ENCODE measurements around the gene PPP1R3D. TPM values are rescaled to one million over a fixed set of nuclear protein-coding genes. Genes with fewer than 3 reads are reported as not detected.

PPP1R3D gene
- total and polyA plus RNA-seq, 9 of the 15 experiments (the other 6 are each of a cell fraction or from before 2014, with no cell fraction given): 0.35 to 3.3 (median 1.8) TPM

DNA sequence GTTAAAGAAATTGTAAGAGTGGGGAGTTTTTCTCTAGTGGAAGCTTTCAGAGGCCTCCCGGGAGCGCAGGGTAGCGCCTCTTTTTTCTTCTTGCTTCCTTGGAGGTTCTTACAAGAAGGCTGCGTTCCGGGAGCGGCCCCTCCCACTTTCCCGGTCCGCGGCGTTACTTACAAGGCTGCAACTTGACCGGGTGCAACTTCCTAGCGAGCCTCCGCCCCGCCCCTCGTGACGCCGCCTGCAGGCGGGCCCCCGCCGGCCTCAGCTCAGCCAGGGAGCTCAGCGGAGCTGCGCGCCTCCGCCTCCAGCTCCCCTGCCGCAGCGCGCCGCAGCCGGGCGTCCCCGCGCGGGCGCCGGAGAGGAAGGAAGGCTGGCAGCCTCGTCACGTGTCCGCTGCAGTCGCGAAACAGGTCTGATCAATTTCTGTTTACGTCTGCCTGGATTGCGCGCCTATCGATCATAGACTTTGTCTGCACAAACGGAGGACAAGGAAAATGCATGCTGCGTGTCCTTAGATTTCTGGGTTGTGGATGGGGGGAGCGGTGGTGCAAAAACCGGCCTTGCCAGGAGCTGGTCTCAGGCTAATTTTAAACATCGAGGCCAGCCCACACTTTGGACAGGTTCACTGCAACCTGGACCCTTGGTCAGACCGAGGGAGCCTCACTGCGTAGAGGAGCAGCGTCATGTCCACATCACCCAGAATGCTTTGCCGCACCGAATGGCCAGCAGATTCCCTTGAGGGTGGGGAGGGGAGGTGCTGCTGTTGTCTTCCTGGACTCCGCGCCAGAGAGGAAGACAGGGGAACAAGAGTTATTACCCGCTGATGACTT lies at the start of gene PPP1R3D, which contains the start of gene FAM217B (continued):
- TF ChIP-seq, protein P1, sequence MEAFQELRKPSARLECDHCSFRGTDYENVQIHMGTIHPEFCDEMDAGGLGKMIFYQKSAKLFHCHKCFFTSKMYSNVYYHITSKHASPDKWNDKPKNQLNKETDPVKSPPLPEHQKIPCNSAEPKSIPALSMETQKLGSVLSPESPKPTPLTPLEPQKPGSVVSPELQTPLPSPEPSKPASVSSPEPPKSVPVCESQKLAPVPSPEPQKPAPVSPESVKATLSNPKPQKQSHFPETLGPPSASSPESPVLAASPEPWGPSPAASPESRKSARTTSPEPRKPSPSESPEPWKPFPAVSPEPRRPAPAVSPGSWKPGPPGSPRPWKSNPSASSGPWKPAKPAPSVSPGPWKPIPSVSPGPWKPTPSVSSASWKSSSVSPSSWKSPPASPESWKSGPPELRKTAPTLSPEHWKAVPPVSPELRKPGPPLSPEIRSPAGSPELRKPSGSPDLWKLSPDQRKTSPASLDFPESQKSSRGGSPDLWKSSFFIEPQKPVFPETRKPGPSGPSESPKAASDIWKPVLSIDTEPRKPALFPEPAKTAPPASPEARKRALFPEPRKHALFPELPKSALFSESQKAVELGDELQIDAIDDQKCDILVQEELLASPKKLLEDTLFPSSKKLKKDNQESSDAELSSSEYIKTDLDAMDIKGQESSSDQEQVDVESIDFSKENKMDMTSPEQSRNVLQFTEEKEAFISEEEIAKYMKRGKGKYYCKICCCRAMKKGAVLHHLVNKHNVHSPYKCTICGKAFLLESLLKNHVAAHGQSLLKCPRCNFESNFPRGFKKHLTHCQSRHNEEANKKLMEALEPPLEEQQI (IDR thresholded peaks at IDR 0.05): no peak
- no peak for TF ChIP-seq WHSC1 (IDR thresholded peaks at IDR 0.05; ENCODE audit: low read length)
- TF ChIP-seq ZNF551 (CRISPR knock-in tag; IDR thresholded peaks at IDR 0.05): no peak
- TF ChIP-seq, protein P2, sequence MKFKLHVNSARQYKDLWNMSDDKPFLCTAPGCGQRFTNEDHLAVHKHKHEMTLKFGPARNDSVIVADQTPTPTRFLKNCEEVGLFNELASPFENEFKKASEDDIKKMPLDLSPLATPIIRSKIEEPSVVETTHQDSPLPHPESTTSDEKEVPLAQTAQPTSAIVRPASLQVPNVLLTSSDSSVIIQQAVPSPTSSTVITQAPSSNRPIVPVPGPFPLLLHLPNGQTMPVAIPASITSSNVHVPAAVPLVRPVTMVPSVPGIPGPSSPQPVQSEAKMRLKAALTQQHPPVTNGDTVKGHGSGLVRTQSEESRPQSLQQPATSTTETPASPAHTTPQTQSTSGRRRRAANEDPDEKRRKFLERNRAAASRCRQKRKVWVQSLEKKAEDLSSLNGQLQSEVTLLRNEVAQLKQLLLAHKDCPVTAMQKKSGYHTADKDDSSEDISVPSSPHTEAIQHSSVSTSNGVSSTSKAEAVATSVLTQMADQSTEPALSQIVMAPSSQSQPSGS (CRISPR knock-in tag; IDR thresholded peaks at IDR 0.05): no peak
- TF ChIP-seq SREBF1 (IDR thresholded peaks at IDR 0.05; ENCODE audit: borderline replicate concordance, low read depth, low read length): no peak
- TF ChIP-seq CXXC5 (CRISPR knock-in tag; IDR thresholded peaks at IDR 0.05): peak; percentile 82
- no peak for TF ChIP-seq NFE2L1 (tag; IDR thresholded peaks at IDR 0.05; ENCODE audit: borderline replicate concordance, low read depth)
- no peak for TF ChIP-seq ZNF431 (CRISPR knock-in tag; IDR thresholded peaks at IDR 0.05)
- no peak for TF ChIP-seq ATF1 (CRISPR knock-in tag; IDR thresholded peaks at IDR 0.05)
- peak; percentile 93 for TF ChIP-seq ATF1 (tag; IDR thresholded peaks at IDR 0.05)
- TF ChIP-seq ZKSCAN3 (CRISPR knock-in tag; IDR thresholded peaks at IDR 0.05): no peak
- no peak for TF ChIP-seq EZH2 (IDR thresholded peaks at IDR 0.05; ENCODE audit: borderline replicate concordance, low read depth, low read length)
- TF ChIP-seq, protein P3, sequence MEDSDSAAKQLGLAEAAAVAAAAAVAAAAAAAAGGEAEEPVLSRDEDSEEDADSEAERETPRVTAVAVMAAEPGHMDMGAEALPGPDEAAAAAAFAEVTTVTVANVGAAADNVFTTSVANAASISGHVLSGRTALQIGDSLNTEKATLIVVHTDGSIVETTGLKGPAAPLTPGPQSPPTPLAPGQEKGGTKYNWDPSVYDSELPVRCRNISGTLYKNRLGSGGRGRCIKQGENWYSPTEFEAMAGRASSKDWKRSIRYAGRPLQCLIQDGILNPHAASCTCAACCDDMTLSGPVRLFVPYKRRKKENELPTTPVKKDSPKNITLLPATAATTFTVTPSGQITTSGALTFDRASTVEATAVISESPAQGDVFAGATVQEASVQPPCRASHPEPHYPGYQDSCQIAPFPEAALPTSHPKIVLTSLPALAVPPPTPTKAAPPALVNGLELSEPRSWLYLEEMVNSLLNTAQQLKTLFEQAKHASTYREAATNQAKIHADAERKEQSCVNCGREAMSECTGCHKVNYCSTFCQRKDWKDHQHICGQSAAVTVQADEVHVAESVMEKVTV (CRISPR knock-in tag; IDR thresholded peaks at IDR 0.05): no peak
- TF ChIP-seq, protein P4, sequence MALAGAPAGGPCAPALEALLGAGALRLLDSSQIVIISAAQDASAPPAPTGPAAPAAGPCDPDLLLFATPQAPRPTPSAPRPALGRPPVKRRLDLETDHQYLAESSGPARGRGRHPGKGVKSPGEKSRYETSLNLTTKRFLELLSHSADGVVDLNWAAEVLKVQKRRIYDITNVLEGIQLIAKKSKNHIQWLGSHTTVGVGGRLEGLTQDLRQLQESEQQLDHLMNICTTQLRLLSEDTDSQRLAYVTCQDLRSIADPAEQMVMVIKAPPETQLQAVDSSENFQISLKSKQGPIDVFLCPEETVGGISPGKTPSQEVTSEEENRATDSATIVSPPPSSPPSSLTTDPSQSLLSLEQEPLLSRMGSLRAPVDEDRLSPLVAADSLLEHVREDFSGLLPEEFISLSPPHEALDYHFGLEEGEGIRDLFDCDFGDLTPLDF (CRISPR knock-in tag; IDR thresholded peaks at IDR 0.05): no peak
- TF ChIP-seq CBX2 (IDR thresholded peaks at IDR 0.05; ENCODE audit: insufficient read depth, low read length, poor library complexity, severe bottlenecking): no peak
- TF ChIP-seq, protein P5, sequence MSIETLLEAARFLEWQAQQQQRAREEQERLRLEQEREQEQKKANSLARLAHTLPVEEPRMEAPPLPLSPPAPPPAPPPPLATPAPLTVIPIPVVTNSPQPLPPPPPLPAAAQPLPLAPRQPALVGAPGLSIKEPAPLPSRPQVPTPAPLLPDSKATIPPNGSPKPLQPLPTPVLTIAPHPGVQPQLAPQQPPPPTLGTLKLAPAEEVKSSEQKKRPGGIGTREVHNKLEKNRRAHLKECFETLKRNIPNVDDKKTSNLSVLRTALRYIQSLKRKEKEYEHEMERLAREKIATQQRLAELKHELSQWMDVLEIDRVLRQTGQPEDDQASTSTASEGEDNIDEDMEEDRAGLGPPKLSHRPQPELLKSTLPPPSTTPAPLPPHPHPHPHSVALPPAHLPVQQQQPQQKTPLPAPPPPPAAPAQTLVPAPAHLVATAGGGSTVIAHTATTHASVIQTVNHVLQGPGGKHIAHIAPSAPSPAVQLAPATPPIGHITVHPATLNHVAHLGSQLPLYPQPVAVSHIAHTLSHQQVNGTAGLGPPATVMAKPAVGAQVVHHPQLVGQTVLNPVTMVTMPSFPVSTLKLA (conservative IDR thresholded peaks at IDR 0.05): peak; percentile 58 to 79; a peak in 3 of 4 replicates
- peak; percentile 57; the same call in 1 of the 2 replicates for TF ChIP-seq TOE1 (IDR thresholded peaks at IDR 0.05; ENCODE audit: borderline replicate concordance)
- no peak for TF ChIP-seq TOE1 (CRISPR knock-in tag; IDR thresholded peaks at IDR 0.05; ENCODE audit: borderline replicate concordance, low read depth)
- no peak for TF ChIP-seq ZNF780A (CRISPR knock-in tag; IDR thresholded peaks at IDR 0.05)
- no peak for TF ChIP-seq HIVEP1 (CRISPR knock-in tag; IDR thresholded peaks at IDR 0.05)
